GDM1 (cell line): ENCODE results near the gene EMC10.

ENCODE experiments used
- DNase-seq: peaks from one replicate; lab custom pipeline; 2025; lab: John Stamatoyannopoulos, UW

The EMC10 gene

DNA sequence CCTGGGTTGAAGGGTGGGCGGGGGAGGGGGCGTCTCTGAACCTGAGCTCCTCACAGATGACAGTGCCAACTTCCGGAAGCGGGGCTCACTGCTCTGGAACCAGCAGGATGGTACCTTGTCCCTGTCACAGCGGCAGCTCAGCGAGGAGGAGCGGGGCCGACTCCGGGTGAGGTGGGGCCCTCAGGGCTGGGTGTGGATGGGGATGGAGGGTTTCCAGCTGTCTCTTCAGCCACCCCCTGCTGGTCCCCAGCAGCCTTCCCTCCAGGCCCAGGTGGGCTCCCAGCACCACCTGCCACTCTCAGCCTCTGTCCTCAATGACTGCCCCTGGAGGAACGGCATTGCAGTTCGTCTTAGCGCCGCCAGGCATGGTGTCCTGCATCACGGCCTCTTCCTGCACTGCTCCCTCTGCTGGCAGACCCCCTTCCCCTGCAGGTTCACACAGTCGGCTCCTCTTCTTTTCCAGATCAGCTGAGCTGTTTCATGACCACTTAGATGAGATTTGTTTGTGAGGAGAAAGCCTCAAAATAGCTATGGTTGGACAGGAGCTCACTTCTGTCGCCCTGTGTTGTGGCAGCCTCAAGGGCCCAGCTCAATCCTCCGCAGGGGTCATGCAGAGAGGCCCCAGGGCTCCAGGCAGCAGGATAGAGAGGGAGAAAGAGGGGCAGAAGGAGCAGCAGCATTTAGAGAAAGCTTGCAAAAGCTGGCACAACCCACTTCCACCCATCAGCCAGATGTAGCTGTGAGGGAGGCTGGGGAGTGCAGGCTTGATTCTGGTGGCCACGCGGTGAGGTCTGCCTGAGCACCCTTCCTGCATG lies 2.8 kb downstream of the EMC10 start:
- DNase-seq, result no peak

DNA sequence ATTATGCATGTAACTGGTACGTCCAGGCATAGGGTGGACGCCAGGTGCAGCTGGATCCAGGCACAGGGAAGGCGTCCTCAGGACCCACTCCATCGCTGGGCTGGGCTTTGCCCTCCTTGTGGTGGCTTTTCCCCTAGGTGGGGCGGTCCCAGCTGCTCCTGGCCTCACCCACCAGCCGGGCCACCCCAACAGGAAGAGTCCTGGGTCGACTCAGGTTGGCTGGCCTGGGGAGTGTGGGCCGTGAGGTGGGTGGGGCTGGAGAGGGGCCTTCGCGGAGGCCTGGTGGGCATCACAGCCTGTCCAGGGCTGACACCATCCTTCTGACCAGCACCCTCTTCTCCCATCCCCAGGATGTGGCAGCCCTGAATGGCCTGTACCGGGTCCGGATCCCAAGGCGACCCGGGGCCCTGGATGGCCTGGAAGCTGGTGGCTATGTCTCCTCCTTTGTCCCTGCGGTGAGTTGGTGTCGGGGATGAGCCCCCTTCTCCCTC lies 3.5 kb downstream of the EMC10 start:
- no peak for DNase-seq

DNA sequence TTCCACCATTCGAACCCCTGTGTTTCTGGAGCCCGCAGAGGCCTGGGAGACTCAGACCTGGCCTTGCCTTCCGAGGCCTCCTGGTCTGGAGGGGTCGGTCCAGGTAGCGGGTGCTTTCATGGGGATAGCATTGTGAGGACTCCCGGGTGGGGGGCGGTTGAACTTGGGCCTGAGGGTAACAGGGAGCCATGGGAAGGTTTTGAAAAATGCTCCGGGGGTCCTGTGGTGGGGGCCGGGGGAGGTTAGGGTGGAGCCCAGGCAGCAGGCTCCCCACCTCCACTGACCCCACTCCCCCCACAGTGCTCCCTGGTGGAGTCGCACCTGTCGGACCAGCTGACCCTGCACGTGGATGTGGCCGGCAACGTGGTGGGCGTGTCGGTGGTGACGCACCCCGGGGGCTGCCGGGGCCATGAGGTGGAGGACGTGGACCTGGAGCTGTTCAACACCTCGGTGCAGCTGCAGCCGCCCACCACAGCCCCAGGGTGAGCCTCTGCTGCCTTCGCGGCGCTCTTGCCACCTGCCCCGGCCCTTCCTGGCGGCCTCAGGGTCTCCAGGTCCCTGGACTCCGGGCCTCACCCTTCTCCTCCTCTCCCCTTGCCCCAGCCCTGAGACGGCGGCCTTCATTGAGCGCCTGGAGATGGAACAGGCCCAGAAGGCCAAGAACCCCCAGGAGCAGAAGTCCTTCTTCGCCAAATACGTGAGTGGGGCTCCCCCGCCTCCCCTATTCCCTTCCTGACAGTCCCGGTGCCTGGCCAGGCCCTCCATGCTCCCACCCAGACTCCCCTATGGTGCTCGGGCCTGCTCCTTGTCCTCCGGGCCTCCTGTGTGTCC lies 4.2 kb downstream of the EMC10 start:
- DNase-seq, result no peak

DNA sequence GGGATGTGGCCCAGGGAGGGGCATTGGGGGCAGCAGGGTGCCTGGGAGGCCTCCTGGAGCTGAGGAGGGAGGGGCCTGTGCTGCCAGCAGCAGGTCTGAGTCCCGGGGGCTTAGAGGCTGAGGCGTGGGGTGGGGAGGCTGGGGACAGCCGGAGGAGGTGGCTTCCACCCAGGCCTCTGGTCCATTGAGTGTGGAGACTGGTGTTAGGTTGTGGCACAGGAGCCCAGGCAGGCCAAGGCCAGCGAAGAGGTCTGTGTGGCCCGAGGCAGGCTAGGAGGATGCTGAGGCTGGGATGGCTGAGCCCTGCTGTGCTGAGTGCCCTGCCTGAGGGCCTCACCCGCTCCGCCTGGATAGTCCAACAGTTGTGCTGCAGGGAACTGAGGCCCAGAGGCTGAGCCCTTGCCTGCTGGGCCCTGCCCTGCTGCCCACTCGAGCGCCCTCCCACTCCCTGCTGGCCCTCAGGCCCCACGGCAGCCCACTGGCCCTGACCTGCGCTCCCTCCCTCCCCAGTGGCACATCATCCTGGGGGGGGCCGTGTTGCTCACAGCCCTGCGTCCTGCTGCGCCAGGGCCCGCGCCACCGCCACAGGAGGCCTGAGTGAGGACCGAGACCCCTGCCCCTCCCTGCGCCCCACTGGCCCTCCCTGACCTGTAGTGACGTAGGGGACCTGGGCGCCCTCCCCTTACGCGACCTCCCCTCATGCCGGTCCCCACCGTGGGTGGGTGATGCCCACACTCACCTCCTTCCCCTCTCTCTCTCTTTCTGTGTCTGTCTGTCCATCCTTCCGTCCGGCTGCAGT lies 5.2 kb downstream of the EMC10 start:
- no peak for DNase-seq

DNA sequence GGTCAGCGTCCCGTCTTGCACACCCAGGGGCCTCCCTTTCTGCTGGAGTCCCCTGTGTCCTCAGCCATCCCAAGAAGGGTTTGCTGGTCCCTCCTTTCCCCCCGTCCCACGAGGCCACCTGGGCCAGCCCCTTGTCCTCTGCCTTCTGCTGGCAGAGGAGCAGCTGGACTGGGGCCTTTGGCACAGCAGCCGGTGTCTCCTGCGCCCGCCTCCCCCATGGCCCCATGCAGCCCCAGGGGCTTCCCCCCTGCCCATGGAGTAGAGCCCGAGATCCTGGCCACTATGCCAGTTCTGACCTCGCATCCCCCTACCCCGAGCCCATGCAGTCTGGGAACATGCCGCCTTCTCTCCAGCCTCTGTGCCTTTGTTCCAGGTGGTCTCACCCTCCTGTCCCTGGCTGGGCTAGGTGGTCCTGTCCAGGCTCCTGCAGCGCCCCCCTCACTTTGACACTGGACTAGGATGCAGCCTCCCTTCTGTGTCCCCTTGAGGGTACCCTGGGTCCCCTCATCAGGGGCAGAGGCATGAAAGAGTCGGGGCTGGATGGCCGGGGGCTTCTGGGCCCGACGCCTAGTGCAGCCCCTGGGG lies 6.1 kb downstream of the EMC10 start:
- DNase-seq, result no peak

GRCh38 chr19:50482916-50483315 lies 6.6 kb downstream of the EMC10 start:
- no peak for DNase-seq

GRCh38 chr19:50485284-50485955 lies 9.1 kb downstream of the EMC10 start:
- no peak for DNase-seq

DNA sequence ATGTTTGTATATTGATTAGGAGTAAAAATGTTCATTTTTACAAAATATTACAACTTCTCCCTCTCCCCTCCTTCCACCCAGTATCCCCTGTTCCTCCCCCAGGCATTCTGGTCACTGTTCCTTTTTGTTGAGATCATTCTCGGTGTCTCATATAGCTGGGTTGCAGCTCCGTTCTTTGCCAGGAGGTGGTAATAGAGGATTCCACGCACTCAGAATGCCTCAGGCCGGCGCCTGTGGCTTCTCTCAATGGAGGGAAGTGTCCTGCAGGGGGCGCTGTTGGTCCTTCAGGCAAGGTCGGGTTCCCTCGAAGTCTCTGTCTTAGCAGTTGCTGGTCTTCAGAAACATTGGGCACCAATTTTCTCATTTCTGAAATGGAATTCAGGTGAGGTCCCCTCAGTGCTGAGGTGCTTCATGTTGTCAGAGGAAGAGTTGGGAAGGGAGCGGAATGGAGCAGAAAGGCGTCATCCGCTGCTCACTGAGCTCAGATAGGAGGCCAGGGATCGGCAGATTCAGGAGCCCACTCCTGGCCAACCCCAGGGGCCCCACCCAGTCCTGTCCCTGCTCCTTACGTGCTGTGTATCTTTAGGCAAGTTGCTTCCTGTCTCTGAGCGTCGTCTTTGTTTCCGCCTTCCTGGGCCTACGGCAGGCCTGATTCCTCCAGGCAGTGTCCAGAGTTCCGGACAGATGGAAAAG lies 10.7 kb downstream of the EMC10 start:
- peak; percentile 33 for DNase-seq

- DNase-seq, result no peak
Observed at GRCh38 chr19:50488389-50489194, 12.3 kb downstream of the EMC10 start.

DNA sequence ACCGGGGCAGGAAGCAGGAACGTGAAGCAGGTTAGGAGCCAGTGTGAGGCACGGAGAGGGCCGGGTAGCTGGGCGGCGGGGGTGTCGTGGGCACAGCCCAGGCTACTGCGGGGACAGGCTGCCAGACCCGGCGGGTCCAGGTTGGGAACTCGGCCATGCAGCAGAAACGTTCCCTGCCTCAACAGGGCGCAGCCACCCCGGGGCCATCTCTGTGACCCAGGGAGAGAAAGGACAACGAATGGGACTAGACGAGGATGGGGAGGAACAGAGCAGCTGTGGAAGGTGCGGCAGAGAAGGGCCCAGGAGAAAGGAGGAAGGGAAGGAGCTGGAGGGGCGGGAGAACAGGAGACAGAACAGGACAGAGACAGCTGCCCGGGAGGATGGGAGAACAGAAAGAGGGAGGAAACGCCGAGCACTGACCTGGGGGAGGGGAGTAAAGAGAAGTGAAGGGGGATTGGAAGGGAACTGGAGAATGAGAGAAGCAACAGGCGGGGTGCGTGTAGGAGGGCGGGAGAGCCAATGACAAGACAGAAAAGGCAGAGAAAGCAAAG lies 13.2 kb downstream of the EMC10 start:
- DNase-seq, result no peak

- DNase-seq, result no peak
Observed at GRCh38 chr19:50490411-50490811, 14.1 kb downstream of the EMC10 start.

DNA sequence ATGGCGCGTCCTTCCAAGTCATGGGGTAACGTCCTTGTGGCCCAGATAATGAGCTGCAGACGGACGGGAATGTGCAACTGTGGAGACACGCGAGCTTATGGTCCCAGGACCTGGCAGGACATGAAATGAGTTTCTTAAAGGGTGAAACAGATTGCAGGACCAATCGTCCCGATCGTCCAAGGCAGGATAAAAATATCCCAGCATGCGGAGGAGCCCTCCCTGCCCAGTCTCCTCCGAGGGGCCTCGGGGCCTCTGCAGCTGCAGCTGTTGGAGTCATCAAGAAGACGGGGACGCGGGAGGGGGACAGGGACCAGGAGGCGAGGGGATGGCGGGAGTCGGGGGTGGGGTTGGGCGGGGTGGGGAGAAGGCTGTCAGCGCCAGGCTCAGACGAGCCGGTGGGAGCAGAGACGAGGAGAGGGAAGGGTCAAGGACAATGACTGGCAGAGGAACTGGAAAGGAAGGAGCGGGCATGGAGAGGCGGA lies 14.7 kb downstream of the EMC10 start:
- DNase-seq, result no peak

GRCh38 chr19:50492303-50493052 lies 16.2 kb downstream of the EMC10 start:
- peak; percentile 37 for DNase-seq

- DNase-seq, result no peak
Observed at GRCh38 chr19:50493171-50493570, 16.9 kb downstream of the EMC10 start.

GRCh38 chr19:50494186-50495019 lies 18.1 kb downstream of the EMC10 start:
- DNase-seq, result no peak

- no peak for DNase-seq
Observed at GRCh38 chr19:50495020-50495531, 18.8 kb downstream of the EMC10 start.
